ENCODE results near the gene PCOLCE2.
A peak's percentile ranks its signal among the peaks of the same experiment; 100 is the strongest.

Gene PCOLCE2

DNA sequence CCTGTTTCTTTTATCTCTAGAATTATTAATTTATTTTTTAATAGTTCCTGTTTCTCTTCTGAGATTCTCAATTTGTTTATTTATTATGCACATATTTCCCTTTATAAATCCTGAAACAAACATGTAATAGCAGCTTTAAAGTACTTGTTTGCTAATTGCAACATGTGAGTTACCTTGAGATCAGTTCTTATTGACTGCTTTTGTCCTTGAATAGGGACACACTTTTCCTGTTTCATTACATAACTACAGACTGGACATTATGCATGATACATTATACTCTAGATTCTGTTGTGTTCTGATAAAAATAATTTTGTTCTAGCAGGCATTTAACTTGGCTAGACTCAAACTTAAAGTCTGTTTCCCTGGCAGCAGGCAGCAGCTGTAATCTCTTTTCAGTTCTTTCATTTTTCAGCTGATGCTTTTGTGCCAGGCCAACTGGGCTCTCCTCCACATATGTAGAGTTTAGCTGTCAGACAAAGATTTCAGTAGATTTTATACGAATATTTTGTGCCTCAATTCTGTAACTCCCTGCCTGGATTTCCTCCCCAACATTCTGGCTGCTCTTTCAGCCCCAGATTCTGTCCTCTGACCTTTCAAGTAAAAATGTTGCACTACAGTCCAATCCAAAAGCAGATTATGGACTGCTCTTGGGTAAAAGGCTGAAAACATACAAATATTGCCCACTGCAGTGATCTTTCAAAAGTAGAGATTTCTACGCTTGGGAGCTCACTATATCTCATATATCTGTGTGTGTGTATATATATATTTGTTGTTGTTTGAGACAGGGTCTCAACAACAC is 41.9 kb downstream of the PCOLCE2 start:
- Histone ChIP-seq H4K91ac (ENCODE audit: low read length) (no peak overlapping the region), H3K4ac (ENCODE audit: low read depth in 1 of 2, low read length in 2 of 2) (no peak overlapping the region), H2BK5ac (ENCODE audit: low read depth, low read length, poor library complexity, severe bottlenecking) (no peak overlapping the region), H3K14ac (ENCODE audit: low read length in 2 of 2) (no peak overlapping the region), H2BK12ac (ENCODE audit: low read length in 2 of 2) (no peak overlapping the region), H2BK15ac (ENCODE audit: low read depth, poor library complexity, severe bottlenecking) (no peak overlapping the region), H4K8ac (ENCODE audit: low read length) (no peak overlapping the region), H3K4me1 (ENCODE audit: control insufficient read depth, insufficient read depth, low read depth, low read length) (peaks cover 2% of the 10 kb centered on the region), H3K9me3 (ENCODE audit: control insufficient read depth, low read length) (no peaks in the 10 kb centered on the region), H3K23ac (ENCODE audit: low read length in 2 of 2) (no peak overlapping the region), H3K4me2 (ENCODE audit: low read length, poor library complexity, severe bottlenecking) (no peak overlapping the region), H3K27me3 (ENCODE audit: control insufficient read depth in 1 of 2, insufficient read depth in 1 of 2, low read length in 2 of 2) (no peaks in the 10 kb centered on the region), H2AK5ac (ENCODE audit: low read length, severe bottlenecking) (no peak overlapping the region), H3K4me3 (ENCODE audit: insufficient read depth in 1 of 2, low read depth in 1 of 2, low read length in 2 of 2) (no peak overlapping the region), H3K79me1 (replicated peaks; ENCODE audit: low read length, poor library complexity, severe bottlenecking) (no peaks in the 10 kb centered on the region), H2BK120ac (ENCODE audit: low read depth, low read length) (no peak overlapping the region), H3K36me3 (ENCODE audit: control insufficient read depth in 1 of 2, insufficient read depth in 2 of 2, low read depth in 1 of 2, low read length in 2 of 2) (peaks cover 3 to 23% of the 10 kb centered on the region in 2 experiments), H3K9ac (ENCODE audit: low read length) (no peak overlapping the region), H3K27ac (ENCODE audit: low read length, poor library complexity, severe bottlenecking) (no peak overlapping the region), H2AFZ (ENCODE audit: low read depth, low read length) (no peak overlapping the region), H3K18ac (ENCODE audit: low read depth in 1 of 2, low read length in 2 of 2) (no peak overlapping the region)
- no peak for DNase-seq
- WGBS: 83% methylated on average over 1 of the region's 2 CpGs

DNA sequence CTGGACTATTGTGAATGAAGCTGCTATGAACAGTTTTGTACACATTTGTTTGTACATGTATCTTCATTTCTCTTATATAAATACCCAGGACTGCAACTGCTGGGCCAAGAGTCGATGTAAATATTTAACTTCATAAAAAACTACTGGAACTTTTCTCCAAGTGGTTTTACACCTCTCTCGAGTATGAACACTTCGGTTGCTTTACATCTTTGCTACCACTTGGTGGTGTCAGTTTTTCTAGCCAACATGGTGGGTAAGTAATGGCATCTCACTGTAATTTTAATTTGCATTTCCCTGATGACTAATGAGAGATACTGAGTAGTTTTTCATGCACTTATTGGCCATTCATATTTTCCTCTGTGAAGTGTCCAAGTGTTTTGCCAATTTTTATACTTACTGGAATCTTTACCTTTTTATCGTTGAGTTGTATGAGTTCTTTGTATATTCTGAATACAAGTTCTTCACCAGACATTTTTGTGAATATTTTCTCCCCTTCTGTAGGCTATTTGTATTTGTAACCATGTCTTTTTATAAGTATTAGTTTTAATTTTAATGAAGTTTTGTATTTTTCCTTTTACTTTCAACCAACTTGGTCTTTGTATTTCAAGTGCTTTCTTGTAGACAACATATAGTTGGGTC is 44.4 kb downstream of the PCOLCE2 start:
- H3K9ac ChIP-seq (ENCODE audit: low read length): peak overlapping the region; percentile 8
- H3K18ac ChIP-seq (ENCODE audit: low read depth in 1 of 2, low read length in 2 of 2): no peak overlapping the region
- no peak overlapping the region for H2BK15ac ChIP-seq (ENCODE audit: low read depth, poor library complexity, severe bottlenecking)
- no peaks in the 10 kb centered on the region for H3K9me3 ChIP-seq (ENCODE audit: control insufficient read depth, low read length)
- H3K4me1 ChIP-seq (ENCODE audit: control insufficient read depth, insufficient read depth, low read depth, low read length): no peaks in the 10 kb centered on the region
- H4K91ac ChIP-seq (ENCODE audit: low read length): no peak overlapping the region
- H3K4ac ChIP-seq (ENCODE audit: low read depth in 1 of 2, low read length in 2 of 2): no peak overlapping the region
- no peak overlapping the region for H4K8ac ChIP-seq (ENCODE audit: low read length)
- no peak overlapping the region for H2AFZ ChIP-seq (ENCODE audit: low read depth, low read length)
- no peak overlapping the region for H2BK5ac ChIP-seq (ENCODE audit: low read depth, low read length, poor library complexity, severe bottlenecking)
- H3K23ac ChIP-seq (ENCODE audit: low read length in 2 of 2): no peak overlapping the region
- no peak overlapping the region for H2BK120ac ChIP-seq (ENCODE audit: low read depth, low read length)
- no peak overlapping the region for H3K14ac ChIP-seq (ENCODE audit: low read length in 2 of 2)
- peaks cover 3 to 32% of the 10 kb centered on the region in 2 experiments for H3K36me3 ChIP-seq (ENCODE audit: control insufficient read depth in 1 of 2, insufficient read depth in 2 of 2, low read depth in 1 of 2, low read length in 2 of 2)
- no peak overlapping the region for H2AK5ac ChIP-seq (ENCODE audit: low read length, severe bottlenecking)
- H3K27ac ChIP-seq (ENCODE audit: low read length, poor library complexity, severe bottlenecking): no peak overlapping the region
- H2BK12ac ChIP-seq (ENCODE audit: low read length in 2 of 2): no peak overlapping the region
- peak; percentile 48 for DNase-seq
- no peak overlapping the region for H3K4me2 ChIP-seq (ENCODE audit: low read length, poor library complexity, severe bottlenecking)
- 13% methylated on average over 1 of the region's 4 CpGs for WGBS
- no peaks in the 10 kb centered on the region for H3K27me3 ChIP-seq (ENCODE audit: control insufficient read depth in 1 of 2, insufficient read depth in 1 of 2, low read length in 2 of 2)
- no peaks in the 10 kb centered on the region for H3K79me1 ChIP-seq (replicated peaks; ENCODE audit: low read length, poor library complexity, severe bottlenecking)
- H3K4me3 ChIP-seq (ENCODE audit: insufficient read depth in 1 of 2, low read depth in 1 of 2, low read length in 2 of 2): no peak overlapping the region

DNA sequence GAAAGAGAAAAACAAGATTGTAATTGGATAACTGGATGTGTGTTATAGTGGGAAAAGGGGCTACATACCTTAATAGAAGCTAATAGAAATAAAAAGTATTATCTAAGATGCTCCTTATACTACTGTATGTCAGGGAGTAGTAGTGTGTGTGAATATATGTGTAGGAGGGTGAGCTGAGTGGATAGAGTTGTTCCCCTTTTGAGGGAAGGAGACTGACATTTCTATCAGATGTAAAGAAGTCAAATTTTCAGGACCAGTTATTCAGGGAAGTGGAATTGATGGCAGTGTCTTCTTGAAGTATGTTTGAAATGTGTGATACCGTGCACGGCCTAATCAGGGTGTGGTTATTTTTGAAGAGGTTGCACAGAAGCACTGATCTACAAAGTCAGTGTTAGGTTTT is 49.1 kb downstream of the PCOLCE2 start:
- H3K4me1 ChIP-seq (ENCODE audit: control insufficient read depth, insufficient read depth, low read depth, low read length): no peaks in the 10 kb centered on the region
- no peak overlapping the region for H2BK120ac ChIP-seq (ENCODE audit: low read depth, low read length)
- H3K79me1 ChIP-seq (replicated peaks; ENCODE audit: low read length, poor library complexity, severe bottlenecking): no peaks in the 10 kb centered on the region
- no peak overlapping the region for H3K18ac ChIP-seq (ENCODE audit: low read depth in 1 of 2, low read length in 2 of 2)
- H2BK5ac ChIP-seq (ENCODE audit: low read depth, low read length, poor library complexity, severe bottlenecking): no peak overlapping the region
- H3K4me2 ChIP-seq (ENCODE audit: low read length, poor library complexity, severe bottlenecking): no peak overlapping the region
- no peaks in the 10 kb centered on the region for H3K27me3 ChIP-seq (ENCODE audit: control insufficient read depth in 1 of 2, insufficient read depth in 1 of 2, low read length in 2 of 2)
- no peak overlapping the region for H3K9ac ChIP-seq (ENCODE audit: low read length)
- no peak overlapping the region for H3K23ac ChIP-seq (ENCODE audit: low read length in 2 of 2)
- no peak overlapping the region for H2AFZ ChIP-seq (ENCODE audit: low read depth, low read length)
- no peak overlapping the region for H2BK12ac ChIP-seq (ENCODE audit: low read length in 2 of 2)
- no CpG with 5 or more reads among the region's 2 CpGs for WGBS
- no peak overlapping the region for H2AK5ac ChIP-seq (ENCODE audit: low read length, severe bottlenecking)
- no peak overlapping the region for H3K27ac ChIP-seq (ENCODE audit: low read length, poor library complexity, severe bottlenecking)
- H2BK15ac ChIP-seq (ENCODE audit: low read depth, poor library complexity, severe bottlenecking): no peak overlapping the region
- peaks cover 0 to 30% of the 10 kb centered on the region in 2 experiments for H3K36me3 ChIP-seq (ENCODE audit: control insufficient read depth in 1 of 2, insufficient read depth in 2 of 2, low read depth in 1 of 2, low read length in 2 of 2)
- no peak overlapping the region for H3K4me3 ChIP-seq (ENCODE audit: insufficient read depth in 1 of 2, low read depth in 1 of 2, low read length in 2 of 2)
- H4K91ac ChIP-seq (ENCODE audit: low read length): no peak overlapping the region
- no peak overlapping the region for H4K8ac ChIP-seq (ENCODE audit: low read length)
- no peaks in the 10 kb centered on the region for H3K9me3 ChIP-seq (ENCODE audit: control insufficient read depth, low read length)
- no peak overlapping the region for H3K14ac ChIP-seq (ENCODE audit: low read length in 2 of 2)
- H3K4ac ChIP-seq (ENCODE audit: low read depth in 1 of 2, low read length in 2 of 2): no peak overlapping the region
- no peak for DNase-seq

DNA sequence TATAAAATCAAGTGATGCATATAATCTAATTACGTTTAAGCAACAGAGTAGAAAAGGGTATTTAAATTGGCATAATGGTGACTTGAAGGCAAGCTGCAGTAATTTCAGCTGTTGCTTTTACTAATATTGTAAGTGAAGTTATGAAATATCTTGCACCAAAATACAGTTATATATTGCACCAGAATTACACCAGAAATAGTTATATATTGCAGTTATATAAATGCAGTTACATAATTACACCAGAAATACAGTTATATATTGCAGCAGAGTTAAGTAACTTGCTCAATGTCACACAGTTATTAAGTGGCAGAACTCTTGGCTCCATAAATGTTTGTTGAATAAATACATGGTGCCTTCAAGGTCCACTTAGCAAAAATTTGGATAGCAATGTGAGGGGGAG is 51.4 kb downstream of the PCOLCE2 start:
- Histone ChIP-seq H3K23ac (ENCODE audit: low read length in 2 of 2) (no peak overlapping the region), H3K4me1 (ENCODE audit: control insufficient read depth, insufficient read depth, low read depth, low read length) (no peaks in the 10 kb centered on the region), H3K27ac (ENCODE audit: low read length, poor library complexity, severe bottlenecking) (no peak overlapping the region), H2BK12ac (ENCODE audit: low read length in 2 of 2) (no peak overlapping the region), H3K36me3 (ENCODE audit: control insufficient read depth in 1 of 2, insufficient read depth in 2 of 2, low read depth in 1 of 2, low read length in 2 of 2) (peaks cover 0 to 26% of the 10 kb centered on the region in 2 experiments), H3K9me3 (ENCODE audit: control insufficient read depth, low read length) (no peaks in the 10 kb centered on the region), H2BK5ac (ENCODE audit: low read depth, low read length, poor library complexity, severe bottlenecking) (no peak overlapping the region), H3K4me2 (ENCODE audit: low read length, poor library complexity, severe bottlenecking) (no peak overlapping the region), H3K9ac (ENCODE audit: low read length) (no peak overlapping the region), H3K27me3 (ENCODE audit: control insufficient read depth in 1 of 2, insufficient read depth in 1 of 2, low read length in 2 of 2) (no peaks in the 10 kb centered on the region), H3K14ac (ENCODE audit: low read length in 2 of 2) (no peak overlapping the region), H2AFZ (ENCODE audit: low read depth, low read length) (no peak overlapping the region), H2BK15ac (ENCODE audit: low read depth, poor library complexity, severe bottlenecking) (no peak overlapping the region), H4K91ac (ENCODE audit: low read length) (no peak overlapping the region), H4K8ac (ENCODE audit: low read length) (no peak overlapping the region), H2AK5ac (ENCODE audit: low read length, severe bottlenecking) (no peak overlapping the region), H2BK120ac (ENCODE audit: low read depth, low read length) (no peak overlapping the region), H3K4me3 (ENCODE audit: insufficient read depth in 1 of 2, low read depth in 1 of 2, low read length in 2 of 2) (no peak overlapping the region), H3K18ac (ENCODE audit: low read depth in 1 of 2, low read length in 2 of 2) (no peak overlapping the region), H3K4ac (ENCODE audit: low read depth in 1 of 2, low read length in 2 of 2) (no peak overlapping the region), H3K79me1 (replicated peaks; ENCODE audit: low read length, poor library complexity, severe bottlenecking) (no peaks in the 10 kb centered on the region)
- no peak for DNase-seq
- 100% methylated on average over 1 of the region's 1 CpG for WGBS

Data from mesenchymal stem cell (in vitro differentiated cells and primary cell).